Fibroblast of lung (primary cell): ENCODE results near the gene UST. TPM values are rescaled to one million over a fixed set of nuclear protein-coding genes. Genes with fewer than 3 reads are reported as not detected.

Experiments used
- DNase-seq, 2 donors: peaks; one replicate each; pipeline versions ENCODE4 v3.0.0 to v3.0.0-alpha.2; 2010; ENCODE audit warnings: low read depth in 2 of 2
- H2AFZ ChIP-seq: 2 replicates; pipeline ENCODE4 v1.5.1; 2012; ENCODE audit warnings: low read length, control low read depth, inconsistent platforms
- H3K27ac ChIP-seq: 2 replicates; pipeline ENCODE4 v1.5.1; 2011; ENCODE audit warnings: low read length, control low read depth; ENCODE audit not compliant: insufficient read depth
- H3K27me3 ChIP-seq: 2 replicates; pipeline ENCODE4 v1.5.1; 2011; ENCODE audit warnings: mild to moderate bottlenecking, low read length; ENCODE audit not compliant: control insufficient read depth, insufficient read depth
- H3K36me3 ChIP-seq: 2 replicates; pipeline ENCODE4 v1.5.1; 2011; ENCODE audit warnings: low read length; ENCODE audit not compliant: control insufficient read depth, insufficient read depth
- H3K4me1 ChIP-seq: 2 replicates; pipeline ENCODE4 v1.5.1; 2011; ENCODE audit warnings: low read length; ENCODE audit not compliant: control insufficient read depth, insufficient read depth; ENCODE audit errors: extremely low read depth
- H3K4me2 ChIP-seq: 2 replicates; pipeline ENCODE4 v1.5.1; 2011; ENCODE audit warnings: low read length, control low read depth; ENCODE audit not compliant: insufficient read depth; ENCODE audit errors: extremely low read depth
- H3K4me3 ChIP-seq, 4 experiments: fragments of 200-600 bp in 1 of 4; sonication (generic) in 1 of 4; replicated peaks in 1 of 4; 2 replicates each; pipeline ENCODE4 v1.5.1; 2011 to 2016; ENCODE audit warnings: low read length in 4 of 4, low read depth in 3 of 4, mild to moderate bottlenecking in 3 of 4, control low read depth in 2 of 4, inconsistent platforms in 1 of 4, mixed read lengths in 1 of 4; ENCODE audit not compliant: insufficient read depth in 1 of 4; ENCODE audit errors: control extremely low read depth in 1 of 4
- H3K79me2 ChIP-seq: 2 replicates; pipeline ENCODE4 v1.5.1; 2012; ENCODE audit warnings: mild to moderate bottlenecking, low read length, inconsistent platforms; ENCODE audit not compliant: control insufficient read depth, insufficient read depth
- H3K9ac ChIP-seq: 2 replicates; pipeline ENCODE4 v1.5.1; 2011; ENCODE audit warnings: mild to moderate bottlenecking, low read length, control low read depth; ENCODE audit not compliant: insufficient read depth
- H3K9me3 ChIP-seq: 2 replicates; pipeline ENCODE4 v1.5.1; 2012; ENCODE audit warnings: low read depth, low read length; ENCODE audit not compliant: control insufficient read depth, insufficient read depth
- H4K20me1 ChIP-seq: 2 replicates; pipeline ENCODE4 v1.5.1; 2011; ENCODE audit warnings: low read length; ENCODE audit not compliant: control insufficient read depth, insufficient read depth; ENCODE audit errors: extremely low read depth
- EZH2 ChIP-seq: IDR thresholded peaks from 2 replicates; pipeline ENCODE4 v1.5.1; 2012; ENCODE audit warnings: low read length, control low read depth, mild to moderate bottlenecking; ENCODE audit errors: missing control alignments
- polyA plus RNA-seq, 2 donors: library from polyadenylated mRNA; depleted of rRNA in 1 of 2; stranded (reverse) in 1 of 2; unstranded in 1 of 2; fragments of >200 nt; gene quantifications; 2 replicates each; pipeline ENCODE4 v1.2.1, GENCODE V29; 2011 to 2012; ENCODE audit warnings: missing spikeins in 1 of 2
- total RNA-seq: library from RNA; depleted of rRNA; stranded (reverse); fragments of >200 nt; gene quantifications from 2 replicates; pipeline ENCODE4 v1.2.1, GENCODE V29; 2014
- TF ChIP-seq, protein P1 (sequence below), 2 donors: IDR thresholded peaks in 1 of 2; conservative IDR thresholded peaks in 1 of 2; 1 replicate in 1 of 2; 2 replicates in 1 of 2; pipeline ENCODE4 v1.5.1; 2011 to 2012; ENCODE audit warnings: low read length in 2 of 2, control low read depth in 1 of 2, inconsistent platforms in 1 of 2, low read depth in 1 of 2, mild to moderate bottlenecking in 1 of 2

The UST gene
- total and polyA plus RNA-seq, 2 donors (not counting 1 experiment from before 2014, with no cell fraction given) = 6.8 to 19.5 TPM

DNA sequence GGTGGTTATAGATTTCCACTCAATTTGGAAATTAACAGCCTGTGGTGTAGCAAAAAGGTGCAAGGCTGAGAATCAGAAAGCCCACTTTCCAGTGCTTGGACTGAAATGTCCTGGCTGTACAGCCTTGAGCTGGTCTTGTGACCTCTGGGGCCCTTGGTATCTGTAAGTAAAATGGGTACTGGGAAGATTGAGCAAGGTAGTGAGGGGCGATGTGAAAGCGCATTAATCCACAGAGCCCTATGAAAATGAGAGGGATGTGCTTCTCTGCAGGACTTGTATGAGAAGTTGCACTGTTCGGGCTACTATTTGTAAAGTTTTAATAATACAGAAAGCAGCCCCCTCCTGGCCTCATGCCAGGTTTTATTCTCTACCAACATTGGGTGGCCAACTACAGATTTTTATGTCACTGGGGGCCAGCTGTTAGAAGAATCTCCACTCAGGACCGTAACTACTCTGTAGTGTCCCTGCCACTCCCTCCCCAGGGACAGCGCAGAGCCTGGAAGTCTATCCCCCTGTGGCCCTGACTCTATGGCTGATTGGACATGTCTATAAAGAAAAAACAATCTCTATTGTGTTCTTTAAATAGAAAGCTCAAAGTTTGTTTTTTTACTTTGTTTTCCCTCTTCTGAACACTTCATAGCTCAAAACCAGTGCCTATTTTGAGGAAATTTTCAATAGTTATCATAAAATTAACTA is 316.0 kb downstream of the UST start:
- H2AFZ ChIP-seq = no peak overlapping the region
- no peak overlapping the region for H3K9ac ChIP-seq
- DNase-seq = no peak
- H3K4me1 ChIP-seq = peaks cover 6% of the 10 kb centered on the region
- no peak overlapping the region for H3K4me3 ChIP-seq
- H3K9me3 ChIP-seq = no peaks in the 10 kb centered on the region
- H3K27me3 ChIP-seq = no peaks in the 10 kb centered on the region
- H3K79me2 ChIP-seq = no peaks in the 10 kb centered on the region
- H3K27ac ChIP-seq = no peak overlapping the region
- TF ChIP-seq, protein P1, sequence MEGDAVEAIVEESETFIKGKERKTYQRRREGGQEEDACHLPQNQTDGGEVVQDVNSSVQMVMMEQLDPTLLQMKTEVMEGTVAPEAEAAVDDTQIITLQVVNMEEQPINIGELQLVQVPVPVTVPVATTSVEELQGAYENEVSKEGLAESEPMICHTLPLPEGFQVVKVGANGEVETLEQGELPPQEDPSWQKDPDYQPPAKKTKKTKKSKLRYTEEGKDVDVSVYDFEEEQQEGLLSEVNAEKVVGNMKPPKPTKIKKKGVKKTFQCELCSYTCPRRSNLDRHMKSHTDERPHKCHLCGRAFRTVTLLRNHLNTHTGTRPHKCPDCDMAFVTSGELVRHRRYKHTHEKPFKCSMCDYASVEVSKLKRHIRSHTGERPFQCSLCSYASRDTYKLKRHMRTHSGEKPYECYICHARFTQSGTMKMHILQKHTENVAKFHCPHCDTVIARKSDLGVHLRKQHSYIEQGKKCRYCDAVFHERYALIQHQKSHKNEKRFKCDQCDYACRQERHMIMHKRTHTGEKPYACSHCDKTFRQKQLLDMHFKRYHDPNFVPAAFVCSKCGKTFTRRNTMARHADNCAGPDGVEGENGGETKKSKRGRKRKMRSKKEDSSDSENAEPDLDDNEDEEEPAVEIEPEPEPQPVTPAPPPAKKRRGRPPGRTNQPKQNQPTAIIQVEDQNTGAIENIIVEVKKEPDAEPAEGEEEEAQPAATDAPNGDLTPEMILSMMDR (conservative IDR thresholded peaks at IDR 0.05 in 1 of 2, IDR thresholded peaks at IDR 0.05 in 1 of 2; ENCODE audit: low read depth in 1 of 2, low read length in 2 of 2) = no peak
- TF ChIP-seq EZH2 = no peak
- H3K4me2 ChIP-seq = no peak overlapping the region
- no peaks in the 10 kb centered on the region for H3K36me3 ChIP-seq
- H4K20me1 ChIP-seq = no peaks in the 10 kb centered on the region

DNA sequence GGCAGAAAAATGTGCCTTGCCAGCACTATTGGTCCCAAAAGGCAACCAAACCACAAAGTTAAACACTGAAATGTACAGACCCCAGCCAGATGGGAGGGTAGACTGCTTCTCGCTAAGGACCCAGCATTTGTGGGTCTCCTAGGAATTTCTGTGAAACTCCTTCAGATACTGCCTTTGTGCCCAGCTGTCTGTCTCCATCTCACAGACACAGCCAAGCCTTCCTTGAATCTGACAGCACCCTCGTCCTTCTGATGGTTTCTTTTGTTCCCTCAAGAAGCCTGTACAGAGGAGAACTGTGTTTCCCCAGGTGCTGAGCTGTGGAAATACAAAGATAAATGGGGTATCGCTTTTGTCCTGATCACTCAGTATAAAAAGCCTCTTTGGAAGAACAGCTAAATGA is 316.6 kb downstream of the UST start:
- Histone ChIP-seq H3K4me1 (peaks cover 6% of the 10 kb centered on the region), H3K9ac (no peak overlapping the region), H3K4me3 (no peak overlapping the region), H3K79me2 (no peaks in the 10 kb centered on the region), H3K27ac (no peak overlapping the region), H3K27me3 (no peaks in the 10 kb centered on the region), H3K4me2 (no peak overlapping the region), H4K20me1 (no peaks in the 10 kb centered on the region), H3K36me3 (no peaks in the 10 kb centered on the region), H2AFZ (no peak overlapping the region), H3K9me3 (no peaks in the 10 kb centered on the region)
- DNase-seq = no peak
- TF ChIP-seq, protein P1 (conservative IDR thresholded peaks at IDR 0.05 in 1 of 2, IDR thresholded peaks at IDR 0.05 in 1 of 2; ENCODE audit: low read depth in 1 of 2, low read length in 2 of 2) = no peak
- TF ChIP-seq EZH2 = no peak

DNA sequence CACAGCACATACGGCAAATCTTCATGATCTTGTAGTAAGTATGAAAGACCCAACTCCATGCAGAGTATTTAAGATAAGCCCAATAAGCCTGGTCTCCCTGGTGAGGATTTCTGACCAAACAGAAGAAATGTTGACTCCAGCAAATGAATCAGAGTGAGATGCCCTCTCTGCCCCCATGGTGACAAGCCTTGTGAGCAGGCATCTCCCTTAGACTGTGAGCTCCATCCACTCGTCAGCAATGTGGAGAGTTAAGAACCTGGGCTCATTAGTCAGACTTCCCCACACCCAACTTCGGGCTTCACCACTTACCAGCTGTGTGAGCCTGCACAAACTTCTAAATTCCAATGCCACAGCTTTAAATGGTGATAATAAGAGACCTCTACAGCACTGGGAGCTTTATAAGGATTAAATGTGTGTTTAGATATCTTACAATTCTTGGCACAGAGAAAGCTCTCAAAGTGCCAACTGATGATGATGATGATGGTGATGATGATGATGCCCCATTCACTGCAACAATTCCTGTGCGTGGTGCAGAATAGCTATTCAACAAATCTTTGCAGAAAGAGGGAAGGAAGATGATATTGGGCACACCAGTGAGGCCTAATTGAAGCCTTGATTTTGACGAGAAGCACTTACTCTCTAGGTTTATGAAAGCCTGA is 317.3 kb downstream of the UST start:
- H3K4me2 ChIP-seq = no peak overlapping the region
- no peak overlapping the region for H3K27ac ChIP-seq
- H3K79me2 ChIP-seq = no peaks in the 10 kb centered on the region
- H3K27me3 ChIP-seq = no peaks in the 10 kb centered on the region
- H3K36me3 ChIP-seq = no peaks in the 10 kb centered on the region
- no peak overlapping the region for H3K9ac ChIP-seq
- H4K20me1 ChIP-seq = no peaks in the 10 kb centered on the region
- peaks cover 6% of the 10 kb centered on the region for H3K4me1 ChIP-seq
- H3K9me3 ChIP-seq = no peaks in the 10 kb centered on the region
- no peak for TF ChIP-seq EZH2
- TF ChIP-seq, protein P1 (conservative IDR thresholded peaks at IDR 0.05 in 1 of 2, IDR thresholded peaks at IDR 0.05 in 1 of 2; ENCODE audit: low read depth in 1 of 2, low read length in 2 of 2) = no peak
- H2AFZ ChIP-seq = no peak overlapping the region
- DNase-seq = peak in 1 of 2 donors; percentile 51
- no peak overlapping the region for H3K4me3 ChIP-seq
